ENCODE data around the gene FAM227B.
"Not testable (repeated sequence)": the region's sequence is repeated elsewhere in the genome, so short reads cannot be mapped to it uniquely, and the experiment has no call there.

The FAM227B gene

DNA sequence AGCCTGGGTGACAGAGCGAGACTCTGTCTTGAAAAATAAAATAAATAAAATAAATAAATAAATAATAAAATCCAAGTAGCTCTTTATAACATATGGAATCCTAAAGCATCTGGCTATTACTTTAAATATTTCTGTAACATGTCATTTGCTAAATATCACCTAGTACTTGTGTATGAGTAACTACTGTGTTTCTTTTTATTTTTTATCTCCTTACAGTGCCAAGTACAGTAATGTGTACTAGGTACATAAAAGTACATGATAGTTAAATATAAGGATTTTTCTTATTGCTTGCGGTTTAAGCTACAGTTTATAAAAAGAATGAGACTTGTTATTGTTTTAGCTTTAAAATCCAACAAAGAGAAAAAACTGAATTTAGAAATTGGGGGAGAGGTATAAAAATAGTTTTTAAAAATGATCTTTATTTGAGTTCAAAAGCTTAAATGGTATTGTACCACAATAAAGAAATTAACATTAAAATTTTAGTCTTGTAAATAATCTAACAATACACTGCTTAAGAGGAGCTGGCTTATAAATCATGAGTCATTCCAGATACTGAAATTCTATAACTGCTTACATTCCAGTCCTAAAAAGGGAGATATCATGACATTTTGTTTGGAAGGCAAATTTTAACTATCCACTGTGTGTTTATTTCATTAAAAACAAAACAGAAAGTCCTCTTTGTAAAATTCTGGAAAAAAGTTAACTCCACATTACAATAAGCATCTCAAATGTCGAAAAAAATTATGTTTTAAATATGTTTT is 124.4 kb downstream of the FAM227B start:
- DNase-seq (ENCODE audit: low read depth in 3 of 3): no peak

DNA sequence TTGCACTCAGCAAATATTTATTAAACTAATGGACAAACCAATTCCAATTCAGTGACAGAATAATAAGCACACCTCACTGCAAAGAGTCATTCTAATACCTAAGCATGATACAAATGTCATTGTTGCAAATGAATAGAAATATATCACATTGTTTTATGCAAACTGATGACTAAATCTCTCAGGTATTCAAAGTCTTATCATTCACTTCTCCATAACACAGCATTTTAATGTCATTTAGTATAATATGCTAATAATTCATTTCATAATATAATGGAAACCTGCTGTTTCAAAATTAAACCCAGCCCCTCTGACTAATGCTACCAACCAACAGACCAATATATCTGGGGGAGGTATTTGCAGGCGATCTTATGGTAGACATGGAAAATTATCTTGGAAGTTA is 125.8 kb downstream of the FAM227B start:
- DNase-seq (ENCODE audit: low read depth in 3 of 3): no peak

GRCh38 chr15:49492830-49493229 is 127.8 kb downstream of the FAM227B start:
- no peak for DNase-seq (ENCODE audit: low read depth in 3 of 3)

DNA sequence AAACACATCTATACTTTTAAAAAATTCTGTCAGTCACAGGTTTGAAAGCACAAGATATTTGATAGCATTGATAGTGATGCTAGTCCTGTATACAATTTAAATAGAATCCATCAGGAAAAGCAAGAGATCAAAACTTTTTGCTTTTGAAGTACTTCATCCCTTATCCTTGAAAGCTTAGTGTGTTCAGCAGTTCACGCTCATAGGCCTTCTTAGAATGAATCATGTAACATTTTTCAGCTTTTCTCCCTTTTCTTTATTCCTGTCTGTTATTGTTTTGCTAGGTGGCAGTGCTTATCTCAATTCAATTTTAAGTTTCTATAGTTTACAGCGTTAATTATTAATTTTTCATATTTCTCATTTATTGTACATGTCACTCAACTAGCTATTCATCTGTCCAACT is 128.5 kb downstream of the FAM227B start:
- DNase-seq (ENCODE audit: low read depth in 3 of 3): no peak

GRCh38 chr15:49490966-49491365 is 129.7 kb downstream of the FAM227B start:
- DNase-seq (ENCODE audit: low read depth in 3 of 3): no peak

- not testable (repeated sequence) for DNase-seq (ENCODE audit: low read depth in 3 of 3)
Observed at GRCh38 chr15:49485401-49485800, 135.2 kb downstream of the FAM227B start.

GRCh38 chr15:49478982-49479381 is 141.6 kb downstream of the FAM227B start:
- not testable (repeated sequence) for DNase-seq (ENCODE audit: low read depth in 3 of 3)

- not testable (repeated sequence) for DNase-seq (ENCODE audit: low read depth in 3 of 3)
Observed at GRCh38 chr15:49478021-49478420, 142.6 kb downstream of the FAM227B start.

- no peak for DNase-seq (ENCODE audit: low read depth in 3 of 3)
Observed at GRCh38 chr15:49473031-49473430, 147.6 kb downstream of the FAM227B start.

- DNase-seq (ENCODE audit: low read depth in 3 of 3): no peak
Observed at GRCh38 chr15:49472338-49472737, 148.3 kb downstream of the FAM227B start.

DNA sequence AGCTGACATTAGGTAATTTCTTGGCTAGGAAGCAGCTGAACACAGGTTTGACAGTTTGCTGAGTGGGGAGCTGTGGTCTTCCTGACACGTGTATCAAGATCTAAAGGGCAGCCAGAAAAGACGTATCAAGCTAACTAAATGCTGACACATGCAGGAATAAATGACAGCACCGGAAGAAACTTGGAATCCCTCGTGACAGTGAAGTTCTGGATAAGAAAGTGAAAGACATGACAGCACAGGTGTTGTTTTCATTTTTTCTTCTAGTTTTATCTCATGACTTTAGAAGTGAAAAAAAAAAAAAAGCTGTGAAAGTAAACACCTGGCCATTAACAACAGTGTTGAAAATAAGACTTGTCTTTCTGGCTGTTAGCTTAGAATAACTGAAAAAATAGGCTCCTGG is 148.9 kb downstream of the FAM227B start:
- DNase-seq (ENCODE audit: low read depth in 3 of 3): no peak

DNA sequence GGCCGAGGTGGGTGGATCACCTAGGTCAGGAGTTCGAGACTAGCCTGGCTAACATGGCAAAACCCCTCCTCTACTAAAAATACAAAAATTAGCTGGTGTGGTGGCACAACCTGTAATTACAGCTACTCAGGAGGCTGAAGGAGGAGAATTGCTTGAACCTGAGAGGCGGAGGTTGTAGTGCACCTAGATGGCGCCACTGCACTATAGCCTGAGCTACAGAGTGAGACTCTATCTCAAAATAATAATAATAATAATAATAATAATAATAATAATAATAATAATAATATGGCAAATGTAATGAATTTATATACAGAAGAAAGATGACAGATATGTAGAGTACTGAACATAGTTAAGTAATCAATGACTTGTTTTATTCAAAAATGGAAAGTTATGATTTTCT is 149.4 kb downstream of the FAM227B start:
- DNase-seq (ENCODE audit: low read depth in 3 of 3): not testable (repeated sequence)

DNA sequence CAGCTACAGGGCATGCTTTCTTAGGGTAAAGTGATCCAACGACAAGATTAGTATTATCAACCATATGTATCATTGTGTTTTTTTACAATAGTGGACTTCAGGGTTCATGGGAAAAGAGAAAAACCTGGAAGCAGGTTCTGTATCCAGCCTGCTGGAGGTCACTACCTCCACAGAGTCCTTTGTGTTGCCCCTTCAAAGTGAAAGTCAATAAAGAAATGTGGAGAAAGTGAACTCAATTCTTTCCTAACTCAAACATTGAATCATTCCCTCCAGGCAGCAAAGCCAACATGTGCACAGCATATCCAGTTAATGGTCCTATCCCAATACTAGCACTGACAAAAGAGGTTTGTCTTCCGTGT is 152.2 kb downstream of the FAM227B start:
- DNase-seq (ENCODE audit: low read depth in 3 of 3): no peak

- no peak for DNase-seq (ENCODE audit: low read depth in 3 of 3)
Observed at GRCh38 chr15:49467746-49468480, 152.7 kb downstream of the FAM227B start.

DNA sequence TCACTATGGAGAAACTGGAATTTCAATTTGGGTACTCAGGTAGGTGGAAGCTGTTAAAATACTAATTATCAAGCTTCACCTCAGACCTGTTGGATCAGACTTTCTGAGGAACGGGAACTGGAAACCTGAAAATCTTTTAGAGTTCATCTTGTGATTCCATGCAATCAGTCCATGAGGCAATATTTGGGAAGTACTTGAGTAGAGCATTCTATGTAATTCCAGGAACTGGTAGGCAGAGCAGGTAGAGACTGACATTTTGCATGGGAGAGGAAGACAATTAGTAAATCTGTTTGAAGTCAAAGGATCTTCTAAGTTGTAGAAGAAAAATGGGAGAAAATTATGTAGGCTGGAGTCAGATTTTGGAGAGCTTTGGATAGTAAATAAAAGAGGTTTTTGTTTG is 154.5 kb downstream of the FAM227B start:
- no peak for DNase-seq (ENCODE audit: low read depth in 3 of 3)

- DNase-seq (ENCODE audit: low read depth in 3 of 3): no peak
Observed at GRCh38 chr15:49464522-49464921, 156.1 kb downstream of the FAM227B start.

GRCh38 chr15:49462232-49462844 is 158.3 kb downstream of the FAM227B start:
- no peak for DNase-seq (ENCODE audit: low read depth in 3 of 3)

DNA sequence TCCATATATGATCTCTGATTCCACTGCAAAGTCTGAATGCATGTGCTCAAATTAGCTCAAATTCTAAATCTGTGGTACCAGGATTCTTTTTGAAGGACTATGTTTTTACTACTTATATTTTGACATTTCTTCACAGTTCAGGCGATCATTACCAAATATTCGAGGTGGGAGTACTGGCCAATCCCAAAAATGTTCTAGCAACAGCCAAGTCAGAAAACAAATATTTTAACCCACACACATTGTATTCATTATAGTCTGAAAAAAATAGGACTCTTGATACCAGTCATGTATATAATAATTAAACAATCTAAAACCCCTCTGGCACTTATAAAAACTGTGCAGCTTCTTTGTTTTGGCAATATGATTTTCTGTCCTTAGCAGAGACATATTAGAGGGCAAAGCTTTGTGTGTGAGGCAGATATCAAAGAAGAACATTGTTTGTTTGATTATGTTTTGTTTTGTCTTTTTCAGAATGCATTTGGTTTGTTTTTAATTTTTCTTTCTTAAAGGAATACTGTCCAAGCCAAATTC is 160.1 kb downstream of the FAM227B start:
- DNase-seq (ENCODE audit: low read depth in 3 of 3): no peak

- DNase-seq (ENCODE audit: low read depth in 3 of 3): no peak
Observed at GRCh38 chr15:49458145-49458544, 162.5 kb downstream of the FAM227B start.

GRCh38 chr15:49456166-49456565 is 164.5 kb downstream of the FAM227B start:
- DNase-seq (ENCODE audit: low read depth in 3 of 3): no peak

- no peak for DNase-seq (ENCODE audit: low read depth in 3 of 3)
Observed at GRCh38 chr15:49452595-49452994, 168.0 kb downstream of the FAM227B start.

DNA sequence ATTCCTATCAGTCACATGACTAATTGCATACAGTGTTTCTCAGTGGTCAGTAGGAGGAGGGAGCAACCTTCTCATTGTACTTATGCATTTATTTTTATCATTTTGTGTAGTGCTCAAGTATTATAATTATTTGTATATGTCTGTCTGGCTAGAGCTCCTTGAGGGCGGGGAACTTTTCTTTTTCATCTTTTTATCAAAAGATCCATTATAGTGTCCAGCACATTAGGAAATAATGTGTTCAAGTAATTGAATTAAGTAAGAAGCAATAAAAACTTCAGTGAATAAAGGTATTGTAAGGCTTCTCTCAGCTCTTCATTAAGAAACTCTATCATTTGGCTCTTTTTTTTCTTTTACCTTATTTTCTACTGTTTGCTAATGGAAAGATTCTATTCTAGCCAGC is 178.8 kb downstream of the FAM227B start:
- DNase-seq (ENCODE audit: low read depth in 3 of 3): no peak

- DNase-seq (ENCODE audit: low read depth in 3 of 3): no peak
Observed at GRCh38 chr15:49441356-49441755, 179.3 kb downstream of the FAM227B start.
